Adipose tissue (tissue), 3 donors: Measurements from ENCODE around the gene RIT2. TPM values are rescaled to one million over a fixed set of nuclear protein-coding genes. Genes with fewer than 3 reads are reported as not detected.

Experiments
- H3K27ac ChIP-seq: one replicate; pipeline ENCODE4 v1.5.1; 2013; ENCODE audit warnings: low read depth, low read length
- WGBS, 3 donors: extraction: QIAGEN DNeasy Blood & Tissue Kit; methylation state at CpG; one replicate each; pipeline ENCODE4 v1.1.7; 2013; 5-methylcytosine and 5-hydroxymethylcytosine counted together
- polyA plus RNA-seq, 3 donors: library from polyadenylated mRNA; stranded (reverse); fragments of 200-250 nt; gene quantifications; one replicate each; pipeline ENCODE4 v1.2.3, GENCODE V29; 2013
- donor health status: healthy with polysubstance abuse.
- donor health status: Bipolar disorder and iron deficiency.
- donor health status: healthy.

The RIT2 gene
- polyA plus RNA-seq, 3 donors, result not detected

DNA sequence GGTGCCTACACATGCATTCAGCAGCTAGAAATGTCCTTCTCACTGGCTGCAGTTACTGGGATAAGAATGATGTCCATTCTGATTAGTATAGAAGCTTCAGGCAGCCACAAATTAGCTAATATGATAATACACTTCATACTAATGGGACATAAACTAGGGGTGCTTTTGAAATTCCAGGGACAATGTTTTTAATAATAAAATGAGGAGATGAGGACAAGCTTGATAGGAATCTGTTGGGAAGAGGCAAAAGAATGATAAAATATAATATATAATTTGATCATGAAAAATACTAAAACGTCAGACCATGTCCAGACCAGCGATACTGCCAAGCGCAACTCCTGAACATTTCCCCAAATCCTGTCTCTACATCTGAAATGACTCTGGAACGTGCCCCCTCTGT, 157.1 kb downstream of the RIT2 start:
- no peak overlapping the region for H3K27ac ChIP-seq
- 83 to 90% (median 90%) methylated on average over 4 of the region's 4 CpGs for WGBS, 3 donors

DNA sequence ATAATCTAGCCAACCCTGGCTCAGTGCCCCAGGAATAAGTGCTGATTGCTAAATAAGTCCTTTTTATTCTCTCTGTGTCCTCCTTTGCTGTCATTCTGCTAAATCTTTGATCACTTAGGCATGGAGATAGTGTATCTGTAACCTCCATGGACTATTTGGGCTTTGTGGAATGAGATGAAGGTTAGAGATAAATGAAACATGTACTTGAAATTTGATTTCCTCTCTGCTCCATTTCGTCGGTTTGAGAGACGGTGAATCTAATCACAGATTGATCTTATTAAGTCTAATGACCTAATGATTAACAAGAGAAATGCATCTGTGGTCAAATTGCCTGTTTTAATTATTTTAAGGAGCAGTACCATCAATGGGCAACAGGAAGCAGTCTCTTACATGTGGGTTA, 159.2 kb downstream of the RIT2 start:
- no peak overlapping the region for H3K27ac ChIP-seq
- WGBS, 3 donors, result 76 to 95% (median 92%) methylated on average over 3 of the region's 3 CpGs

- H3K27ac ChIP-seq, result no peak overlapping the region
- 56 to 70% (median 64%) methylated on average over 1 of the region's 1 CpG for WGBS, 3 donors
These were observed 160.6 kb downstream of the RIT2 start for GRCh38 chr18:42954887-42955286.

DNA sequence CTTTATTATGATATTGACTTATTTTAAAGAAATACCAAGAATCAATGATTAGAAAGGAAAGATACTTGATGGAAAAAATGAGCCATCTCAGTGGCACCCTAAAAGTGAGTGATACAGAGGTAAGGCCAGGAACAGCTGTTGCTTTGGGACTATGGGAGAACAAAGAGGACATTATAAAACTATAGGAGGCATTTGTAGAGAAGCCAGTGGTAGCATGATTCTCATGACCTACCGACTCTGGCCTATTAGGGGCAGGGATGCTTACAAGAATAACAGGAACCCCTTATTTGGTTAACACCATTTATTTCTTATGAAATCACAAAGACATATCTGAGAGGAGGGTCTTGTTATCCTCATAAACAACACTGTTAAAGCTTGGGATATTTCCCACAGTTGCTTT, 162.2 kb downstream of the RIT2 start:
- H3K27ac ChIP-seq, result no peak overlapping the region
- 81 to 94% (median 89%) methylated on average over 1 of the region's 1 CpG for WGBS, 3 donors

- no peak overlapping the region for H3K27ac ChIP-seq
These were observed 164.8 kb downstream of the RIT2 start for GRCh38 chr18:42950732-42951131.

- no peak overlapping the region for H3K27ac ChIP-seq
- 62 to 69% (median 63%) methylated on average over 1 of the region's 1 CpG for WGBS, 3 donors
These were observed 166.7 kb downstream of the RIT2 start for GRCh38 chr18:42948831-42949230.

DNA sequence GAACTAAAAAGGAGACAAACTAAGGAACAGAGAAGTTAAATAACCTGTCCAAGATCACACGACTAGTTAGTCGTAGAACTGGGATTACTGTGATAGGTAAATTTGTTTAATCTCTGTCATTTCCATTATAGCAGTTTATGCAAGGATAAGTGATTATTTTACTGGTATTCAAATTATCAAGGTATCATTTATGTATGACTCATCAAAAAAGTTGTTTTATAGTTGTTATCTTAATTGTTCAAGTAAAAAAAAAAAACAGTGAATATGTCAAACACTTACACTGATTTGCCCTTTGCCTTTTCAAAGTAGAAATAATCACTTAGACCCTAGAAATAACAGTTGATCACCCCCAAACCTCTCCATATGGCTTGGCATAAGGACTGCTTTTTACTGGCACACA, 173.6 kb downstream of the RIT2 start:
- H3K27ac ChIP-seq, result no peak overlapping the region
- 66 to 86% (median 83%) methylated on average over 2 of the region's 2 CpGs for WGBS, 3 donors

DNA sequence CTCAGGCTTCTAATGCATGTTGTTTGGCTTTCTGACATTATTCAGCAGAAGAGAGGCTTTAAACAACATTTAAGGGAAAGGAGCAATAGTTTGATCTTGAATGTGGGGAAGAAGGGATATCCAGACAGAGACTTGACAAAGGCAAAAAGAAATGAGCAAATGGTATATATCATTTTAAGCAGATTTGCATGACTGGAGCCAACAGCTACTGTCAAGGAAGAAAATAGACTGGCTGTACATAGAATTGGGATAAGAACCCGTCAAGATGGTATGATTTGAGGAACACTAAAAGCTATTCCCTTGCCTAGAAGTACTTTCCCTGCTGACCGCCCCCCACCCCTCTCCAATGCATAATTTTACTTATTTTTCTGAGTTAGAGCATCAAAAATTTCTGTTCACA, 174.5 kb downstream of the RIT2 start:
- 69 to 93% (median 81%) methylated on average over 2 of the region's 2 CpGs for WGBS, 3 donors
- H3K27ac ChIP-seq, result no peak overlapping the region

DNA sequence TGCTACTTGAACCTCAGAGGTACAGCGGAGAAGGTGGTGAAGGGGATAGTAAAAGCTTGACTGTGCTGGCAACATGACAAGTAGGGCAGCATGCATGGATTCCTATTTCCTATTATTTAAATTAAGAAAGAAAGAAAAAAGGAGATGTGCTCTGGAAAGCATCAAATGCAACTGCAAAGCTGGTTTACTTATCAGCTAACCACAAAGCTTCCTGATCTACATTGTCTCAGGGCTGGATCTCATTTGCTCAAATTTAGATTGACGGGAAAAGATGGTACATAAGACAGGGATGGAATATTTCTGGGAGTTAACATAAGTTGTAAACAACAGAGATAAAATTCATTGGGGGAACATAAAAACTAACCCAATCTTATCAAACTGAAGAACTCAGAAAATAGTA, 178.0 kb downstream of the RIT2 start:
- no peak overlapping the region for H3K27ac ChIP-seq
- 73 to 80% (median 75%) methylated on average over 2 of the region's 2 CpGs for WGBS, 3 donors

DNA sequence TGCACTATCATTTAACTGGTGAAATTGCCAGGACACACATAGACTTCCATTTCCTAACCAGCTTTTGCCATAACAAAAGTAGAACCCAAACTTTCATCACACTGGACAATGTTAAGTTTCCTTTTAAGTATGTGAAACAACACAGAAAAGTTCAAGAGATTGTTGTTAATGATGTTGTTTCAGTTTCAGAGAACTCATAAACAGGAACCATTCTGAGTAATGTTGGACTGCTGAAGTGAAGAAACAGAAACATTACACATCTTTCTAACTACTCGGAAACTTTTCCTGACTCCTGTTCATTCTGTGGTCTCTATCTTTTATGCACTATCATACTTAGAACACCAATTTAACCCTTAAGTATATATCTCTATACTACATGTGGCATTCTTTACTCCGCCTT, 179.2 kb downstream of the RIT2 start:
- 48 to 60% (median 49%) methylated on average over 2 of the region's 2 CpGs for WGBS, 3 donors
- no peak overlapping the region for H3K27ac ChIP-seq

DNA sequence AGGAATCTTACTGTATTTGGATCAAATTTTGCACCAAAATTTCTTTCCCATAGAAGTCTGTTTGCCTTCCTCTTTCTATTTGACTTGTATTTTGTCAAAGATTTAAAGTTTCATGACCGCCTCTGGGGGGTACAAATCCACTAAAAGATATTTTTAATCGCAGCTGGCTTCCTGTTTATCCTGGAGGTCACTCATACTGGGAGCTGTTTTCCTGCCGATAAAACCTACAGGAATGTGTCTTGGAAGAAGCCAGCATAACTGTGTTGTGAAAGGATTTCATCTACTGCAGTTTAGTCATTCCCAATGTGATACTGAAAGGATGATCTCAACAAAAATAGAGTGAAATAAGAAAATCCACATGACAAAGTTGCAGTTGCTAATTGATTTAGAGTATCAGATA, 184.0 kb downstream of the RIT2 start:
- H3K27ac ChIP-seq, result no peak overlapping the region
- WGBS, 3 donors, result 2 to 18% (median 4%) methylated on average over 3 of the region's 3 CpGs

DNA sequence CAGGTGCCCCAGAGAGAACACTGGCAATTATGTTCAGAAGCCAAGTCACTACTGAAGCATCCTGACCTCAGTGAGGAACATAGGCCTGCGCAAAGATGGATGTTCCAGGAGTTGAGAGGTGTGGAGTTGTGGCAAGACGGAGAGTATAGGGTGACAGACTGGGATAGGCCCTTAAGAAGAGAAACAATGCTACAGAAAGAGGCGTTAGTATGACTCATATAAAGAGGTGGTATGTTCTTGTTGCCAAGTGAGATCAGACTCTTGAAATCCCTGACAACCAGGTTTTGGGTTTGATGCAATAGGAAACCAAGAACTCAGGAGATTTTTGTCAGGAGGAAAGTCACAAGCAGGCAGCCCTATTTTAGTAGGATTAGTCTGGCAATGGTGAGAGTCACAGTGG, 185.6 kb downstream of the RIT2 start:
- WGBS, 3 donors, result 73 to 90% (median 86%) methylated on average over 3 of the region's 3 CpGs
- H3K27ac ChIP-seq, result no peak overlapping the region

DNA sequence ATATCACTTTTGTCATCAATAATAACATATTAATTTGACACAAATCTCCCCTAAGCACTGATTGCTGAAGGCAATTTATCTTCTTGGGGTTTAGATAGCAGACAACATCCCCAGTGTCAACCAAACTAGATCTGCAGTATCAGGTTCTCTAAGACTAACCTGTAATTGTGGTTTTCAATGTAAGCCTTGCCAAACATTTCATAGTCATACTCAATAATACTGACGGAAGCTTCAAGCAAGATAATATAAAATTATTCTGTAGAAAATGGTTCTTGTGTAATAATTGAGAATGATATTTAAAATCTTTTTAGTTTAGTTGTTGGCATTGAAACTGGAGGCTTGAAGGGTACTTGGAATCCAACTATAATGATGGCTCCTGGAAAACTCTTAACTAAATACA, 186.3 kb downstream of the RIT2 start:
- no peak overlapping the region for H3K27ac ChIP-seq
- WGBS, 3 donors, result 78 to 90% (median 88%) methylated on average over 1 of the region's 1 CpG

GRCh38 chr18:42925036-42925435, 190.4 kb downstream of the RIT2 start:
- no peak overlapping the region for H3K27ac ChIP-seq
- 60 to 72% (median 72%) methylated on average over 2 of the region's 2 CpGs for WGBS, 3 donors

DNA sequence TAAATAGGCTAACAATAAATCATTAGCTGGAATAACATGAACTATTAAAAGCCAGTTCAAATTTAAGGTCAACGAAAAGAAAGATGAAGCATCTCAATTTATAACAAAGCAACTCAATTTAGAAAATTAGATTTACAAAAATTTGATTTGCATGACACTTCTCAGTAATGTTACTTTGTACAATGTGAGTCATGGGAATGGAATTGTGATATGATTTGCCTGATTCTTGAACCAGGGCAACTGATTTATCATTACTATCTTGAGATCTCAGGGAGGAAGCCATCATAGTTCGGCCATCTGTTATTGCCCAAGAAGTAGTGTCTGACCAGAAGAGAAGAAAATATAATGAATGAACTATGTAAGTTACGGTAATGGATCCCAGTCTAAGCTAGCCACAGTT, 193.1 kb downstream of the RIT2 start:
- 74 to 89% (median 87%) methylated on average over 3 of the region's 3 CpGs for WGBS, 3 donors
- H3K27ac ChIP-seq, result no peak overlapping the region

DNA sequence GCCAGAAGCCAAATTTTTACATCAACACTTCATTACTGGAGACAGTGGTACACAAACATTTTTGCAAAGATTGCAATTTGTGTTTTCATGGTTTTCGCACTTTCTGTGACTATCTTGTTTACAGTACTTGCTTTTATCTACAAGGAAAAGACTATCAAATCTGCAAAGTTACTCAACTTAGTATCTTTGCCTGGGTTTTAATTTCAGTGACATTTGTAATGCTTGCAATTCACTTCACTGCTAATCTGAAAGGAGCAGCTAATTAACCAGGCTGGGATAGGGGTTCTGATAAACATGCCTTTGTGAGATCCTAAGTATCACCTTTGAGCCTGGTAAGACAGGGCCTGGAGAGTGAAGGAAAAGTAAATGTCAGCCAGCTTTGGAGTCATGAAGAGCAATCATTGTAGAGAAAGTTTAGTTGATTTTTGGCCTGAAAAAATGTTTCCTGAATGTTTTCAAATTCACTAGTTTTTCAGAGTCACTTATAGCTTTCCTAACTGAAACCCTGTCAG, 194.2 kb downstream of the RIT2 start:
- WGBS, 3 donors, result 59 to 80% (median 75%) methylated on average over 1 of the region's 1 CpG

DNA sequence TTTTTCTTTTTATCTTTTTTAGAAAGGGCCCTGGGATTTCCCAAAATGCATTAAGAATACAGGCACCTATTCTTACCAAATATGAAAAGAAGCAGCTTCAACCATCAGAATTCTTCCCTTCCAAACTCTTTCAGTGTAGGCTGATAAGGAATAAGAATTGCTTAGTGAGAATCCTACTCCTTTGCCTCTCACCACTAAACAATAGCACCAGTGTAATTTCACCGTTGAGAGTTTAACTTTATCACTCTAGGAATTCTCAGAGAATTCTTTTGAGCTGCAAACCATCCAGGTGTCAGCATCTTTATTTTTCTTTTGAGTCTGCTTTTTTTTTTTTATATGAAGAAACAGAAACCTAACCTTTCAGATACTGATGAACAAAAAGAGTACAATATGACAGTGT, 194.9 kb downstream of the RIT2 start:
- WGBS, 3 donors, result 0 to 43% (median 34%) methylated on average over 1 of the region's 1 CpG
- H3K27ac ChIP-seq, result no peak overlapping the region

More for the DNA sequence above, 194.2 kb downstream of the RIT2 start:
- no peak overlapping the region for H3K27ac ChIP-seq

GRCh38 chr18:42915299-42915698, 200.2 kb downstream of the RIT2 start:
- no peak overlapping the region for H3K27ac ChIP-seq
- WGBS, 3 donors, result 11 to 79% (median 76%) methylated on average over 2 of the region's 2 CpGs

DNA sequence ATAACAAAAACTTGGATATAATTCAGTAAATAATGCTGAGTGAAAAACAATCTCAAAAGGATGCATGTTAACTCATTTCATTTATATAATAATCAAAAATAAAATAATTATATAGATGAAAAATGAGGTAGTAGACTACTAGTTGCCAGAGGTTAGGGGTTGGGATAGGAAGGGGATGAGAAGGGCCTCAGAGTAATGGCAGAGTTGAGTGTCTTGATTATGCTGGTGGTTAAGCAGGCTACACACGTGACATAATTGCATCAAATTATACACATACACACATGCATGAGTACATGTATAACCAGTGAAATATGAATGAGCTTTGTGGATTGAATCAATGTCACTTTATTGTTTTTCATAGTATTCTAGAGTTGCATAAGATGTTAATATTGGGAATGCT, 201.0 kb downstream of the RIT2 start:
- whole genome bisulfite sequencing, 3 donors, result 66 to 95% (median 93%) methylated on average over 1 of the region's 1 CpG

GRCh38 chr18:42909095-42909494, 206.4 kb downstream of the RIT2 start:
- WGBS, 3 donors, result 84 to 93% (median 91%) methylated on average over 3 of the region's 3 CpGs
- H3K27ac ChIP-seq, result no peak overlapping the region

More for the DNA sequence above, 201.0 kb downstream of the RIT2 start:
- no peak overlapping the region for H3K27ac ChIP-seq

GRCh38 chr18:42906761-42907160, 208.7 kb downstream of the RIT2 start:
- 66 to 79% (median 78%) methylated on average over 1 of the region's 1 CpG for WGBS, 3 donors
- no peak overlapping the region for H3K27ac ChIP-seq
